GM12875 (cell line): ENCODE data around the gene TRAM2.

Source experiments
- H3K4me3 ChIP-seq: one replicate; pipeline ENCODE4 v1.5.1; 2011; ENCODE audit warnings: low read depth, low read length, control low read depth
- TF ChIP-seq, protein P1 (sequence below): IDR thresholded peaks from 2 replicates; pipeline ENCODE4 v1.5.1; 2011; ENCODE audit warnings: low read depth, mild to moderate bottlenecking, control low read depth, inconsistent platforms, low read length, moderate library complexity, borderline replicate concordance; ENCODE audit not compliant: insufficient read depth

TRAM2 gene

DNA sequence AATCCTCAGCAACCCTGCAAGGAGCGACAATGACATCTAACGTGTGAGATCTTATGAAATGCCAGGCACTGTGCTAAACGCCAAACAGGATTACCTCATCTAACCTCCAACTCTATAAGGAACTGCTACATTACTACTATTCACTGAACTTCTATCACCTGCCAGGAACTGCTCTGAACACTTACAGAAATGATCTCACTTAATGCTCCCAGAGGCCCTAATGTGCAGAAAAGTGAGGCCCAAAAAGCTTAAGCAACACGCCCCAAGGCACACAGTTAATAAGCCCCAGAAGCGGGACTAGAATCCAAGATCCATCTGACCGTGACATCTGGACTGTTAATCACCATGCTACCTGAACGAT, 28.5 kb downstream of the TRAM2 start:
- H3K4me3 ChIP-seq = no peak overlapping the region
- TF ChIP-seq, protein P1, sequence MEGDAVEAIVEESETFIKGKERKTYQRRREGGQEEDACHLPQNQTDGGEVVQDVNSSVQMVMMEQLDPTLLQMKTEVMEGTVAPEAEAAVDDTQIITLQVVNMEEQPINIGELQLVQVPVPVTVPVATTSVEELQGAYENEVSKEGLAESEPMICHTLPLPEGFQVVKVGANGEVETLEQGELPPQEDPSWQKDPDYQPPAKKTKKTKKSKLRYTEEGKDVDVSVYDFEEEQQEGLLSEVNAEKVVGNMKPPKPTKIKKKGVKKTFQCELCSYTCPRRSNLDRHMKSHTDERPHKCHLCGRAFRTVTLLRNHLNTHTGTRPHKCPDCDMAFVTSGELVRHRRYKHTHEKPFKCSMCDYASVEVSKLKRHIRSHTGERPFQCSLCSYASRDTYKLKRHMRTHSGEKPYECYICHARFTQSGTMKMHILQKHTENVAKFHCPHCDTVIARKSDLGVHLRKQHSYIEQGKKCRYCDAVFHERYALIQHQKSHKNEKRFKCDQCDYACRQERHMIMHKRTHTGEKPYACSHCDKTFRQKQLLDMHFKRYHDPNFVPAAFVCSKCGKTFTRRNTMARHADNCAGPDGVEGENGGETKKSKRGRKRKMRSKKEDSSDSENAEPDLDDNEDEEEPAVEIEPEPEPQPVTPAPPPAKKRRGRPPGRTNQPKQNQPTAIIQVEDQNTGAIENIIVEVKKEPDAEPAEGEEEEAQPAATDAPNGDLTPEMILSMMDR = no peak

DNA sequence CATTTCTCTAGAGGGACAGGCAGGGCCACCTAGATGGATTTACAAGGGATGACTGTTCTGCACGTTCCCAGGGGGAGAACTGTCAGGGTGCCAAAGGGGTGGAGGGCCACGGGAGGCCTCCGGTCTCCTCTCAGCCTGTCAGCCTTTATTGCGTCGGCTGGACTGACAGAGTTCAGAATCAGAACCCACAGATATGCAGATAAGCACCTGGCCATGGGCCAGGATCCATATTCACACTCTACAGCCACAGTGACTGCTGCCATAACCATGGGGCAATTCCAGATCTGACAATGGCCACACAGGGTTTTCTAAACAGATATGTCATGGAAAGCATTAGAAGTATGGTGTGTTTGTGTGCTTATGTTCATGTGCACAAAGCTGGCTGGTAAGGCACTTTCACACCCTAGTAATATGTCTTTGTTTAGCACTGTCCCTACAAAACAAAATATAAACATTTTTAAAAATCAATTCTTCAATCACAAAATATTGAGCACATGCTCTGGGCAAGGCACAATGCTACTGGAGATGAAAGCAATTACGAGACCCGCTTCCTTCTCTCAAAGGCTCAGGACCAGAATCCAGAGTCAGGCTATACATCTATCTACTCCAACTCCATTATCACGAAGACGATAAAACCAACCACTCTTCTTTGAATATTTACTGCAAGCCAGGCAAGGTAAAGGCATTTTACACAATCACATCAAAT, 29.1 kb downstream of the TRAM2 start:
- H3K4me3 ChIP-seq = no peak overlapping the region

DNA sequence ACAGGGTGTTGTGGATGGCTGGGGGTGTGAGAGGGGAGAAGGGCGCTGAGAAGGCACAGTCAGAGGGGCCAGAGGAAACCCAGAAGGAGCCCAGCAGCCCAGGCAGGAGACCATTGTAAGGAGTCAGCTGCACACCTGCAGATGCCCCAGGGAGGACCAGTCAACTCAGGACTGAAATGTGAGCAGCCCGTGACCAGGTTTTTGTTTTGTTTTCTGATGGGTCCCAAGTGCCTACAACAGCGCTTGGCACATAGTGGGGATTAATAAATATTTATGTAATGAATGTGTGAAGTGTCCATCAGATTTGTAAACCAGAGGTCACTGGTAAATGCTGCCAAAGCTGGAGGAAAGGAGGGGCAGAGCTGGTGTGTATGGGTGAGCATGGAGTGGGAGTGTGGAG, 30.2 kb downstream of the TRAM2 start:
- TF ChIP-seq, protein P1 = no peak
- H3K4me3 ChIP-seq = no peak overlapping the region

More for the DNA sequence above, 29.1 kb downstream of the TRAM2 start:
- TF ChIP-seq, protein P1 = no peak

DNA sequence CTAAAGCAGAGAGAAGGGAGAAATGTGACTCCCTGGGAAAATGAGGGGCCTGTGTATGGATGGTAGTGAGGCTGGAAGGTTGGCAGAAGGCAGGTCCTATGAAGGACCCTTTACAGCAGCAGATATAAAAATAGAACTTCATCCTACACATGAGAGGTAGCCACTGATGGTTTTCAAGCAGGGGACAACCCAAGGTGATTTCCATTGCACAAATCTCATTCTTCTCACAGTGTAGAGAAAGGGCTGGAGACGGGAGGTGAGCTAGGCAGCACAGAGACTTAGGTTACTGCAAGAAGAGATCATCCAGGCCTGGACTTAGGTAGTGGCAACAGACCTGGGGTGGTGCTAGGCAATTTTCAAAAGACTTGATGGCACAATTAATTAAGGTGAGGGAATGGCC, 30.7 kb downstream of the TRAM2 start:
- TF ChIP-seq, protein P1 = no peak
- H3K4me3 ChIP-seq = no peak overlapping the region

DNA sequence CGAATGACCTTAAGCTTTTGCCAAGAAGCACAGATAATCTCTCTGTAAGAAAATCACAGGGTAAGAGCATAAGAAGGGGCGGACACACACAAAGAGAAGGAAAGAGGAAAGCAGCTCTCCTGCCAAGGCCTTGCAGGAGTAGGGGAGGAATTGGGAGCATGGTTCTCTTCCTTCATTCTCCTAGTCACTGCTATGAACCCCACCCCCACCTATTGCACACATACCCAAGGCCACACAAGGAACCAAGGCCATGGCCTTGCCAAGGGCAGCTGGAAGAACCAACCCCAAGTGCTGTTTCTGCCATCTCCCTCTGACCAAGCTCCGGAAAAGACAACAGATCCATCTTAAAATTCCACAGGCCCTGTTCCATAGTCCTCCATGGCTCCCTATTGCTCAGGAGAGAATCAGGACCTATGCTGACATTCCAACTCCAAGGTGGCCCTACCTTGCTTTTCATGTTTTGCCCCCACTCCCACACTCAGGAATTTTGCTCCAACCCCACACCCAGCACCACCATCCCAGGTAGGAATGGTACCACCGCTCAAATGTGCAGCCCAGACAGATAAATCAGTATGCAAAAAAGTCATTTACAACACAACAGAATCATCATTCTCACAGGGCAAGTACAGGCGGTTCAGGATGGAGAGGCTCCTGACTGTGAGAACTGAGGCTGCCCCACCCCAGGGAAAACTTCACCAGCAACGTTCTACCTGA, 31.3 kb downstream of the TRAM2 start:
- TF ChIP-seq, protein P1 = no peak
- H3K4me3 ChIP-seq = no peak overlapping the region

DNA sequence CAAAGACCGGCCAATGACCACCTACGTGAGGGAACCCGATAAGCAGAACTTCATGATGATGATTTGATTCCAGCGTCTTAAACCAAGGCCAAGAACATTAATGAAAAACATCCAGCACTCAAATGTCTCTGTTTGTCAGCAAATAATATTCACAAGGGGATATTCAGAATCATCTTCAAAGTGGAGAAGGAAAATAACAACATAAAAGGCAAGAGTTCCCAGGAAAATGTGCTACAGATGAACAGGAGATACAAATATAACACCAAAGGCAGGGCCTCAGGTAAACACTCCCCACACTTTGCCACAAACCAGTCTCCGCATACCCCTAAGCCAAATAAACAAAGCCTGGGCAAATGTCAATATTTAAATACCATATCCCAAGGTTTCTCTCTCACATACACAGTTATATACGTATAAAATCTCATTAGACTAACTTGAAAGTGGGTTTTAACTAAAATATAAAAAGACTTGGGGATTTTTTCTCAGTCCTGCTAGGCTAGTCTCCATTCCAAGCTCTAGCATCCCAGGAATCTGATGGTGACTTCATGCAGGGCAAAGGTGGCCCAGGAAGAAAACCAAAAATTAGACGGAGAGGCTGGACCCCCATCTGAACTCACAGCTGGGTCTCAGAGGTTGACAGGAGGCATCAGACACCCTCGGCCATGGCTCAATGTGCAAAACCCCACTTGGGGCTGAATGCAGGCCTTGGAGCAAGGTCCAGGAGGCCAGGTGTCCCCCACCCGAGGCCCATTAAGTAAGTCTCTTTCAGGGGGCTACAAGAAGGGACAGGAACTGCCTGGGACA, 32.1 kb downstream of the TRAM2 start:
- TF ChIP-seq, protein P1 = no peak
- H3K4me3 ChIP-seq = no peak overlapping the region
